Uterus (tissue), 4 donors: Measurements from ENCODE around the gene HEXA. TPM values are rescaled to one million over a fixed set of nuclear protein-coding genes. Genes with fewer than 3 reads are reported as not detected.

Source experiments
- DNase-seq, 2 donors: peaks; one replicate each; pipeline ENCODE4 v3.0.0-alpha.2; 2019 to 2020
- H3K27ac ChIP-seq, 2 donors: fragments of 200-600 bp; sonication (generic); 1 replicate in 1 of 2; 2 replicates in 1 of 2; pipeline ENCODE4 v1.5.1; 2016 to 2018
- H3K27me3 ChIP-seq, 2 donors: fragments of 200-600 bp; sonication (generic); one replicate each; pipeline ENCODE4 v1.5.1; 2018 to 2019; ENCODE audit warnings: control low read depth in 1 of 2
- H3K36me3 ChIP-seq, 2 donors: fragments of 200-600 bp; sonication (generic); one replicate each; pipeline ENCODE4 v1.5.1; 2019; ENCODE audit warnings: control low read depth in 1 of 2
- H3K4me1 ChIP-seq, 2 donors: fragments of 200-600 bp; sonication (generic); one replicate each; pipeline ENCODE4 v1.5.1; 2018 to 2019; ENCODE audit warnings: control low read depth in 1 of 2
- H3K4me3 ChIP-seq, 2 donors: fragments of 200-600 bp; sonication (generic); 1 replicate in 1 of 2; 2 replicates in 1 of 2; pipeline ENCODE4 v1.5.1; 2018 to 2019; ENCODE audit warnings: mild to moderate bottlenecking in 1 of 2
- H3K9me3 ChIP-seq, 2 donors: fragments of 200-600 bp; sonication (generic); one replicate each; pipeline ENCODE4 v1.5.1; 2019; ENCODE audit warnings: control low read depth in 1 of 2
- CTCF ChIP-seq, 4 experiments: fragments of 200-600 bp in 2 of 4; fragments of 450-650 bp in 2 of 4; sonication (generic) in 2 of 4; IDR thresholded peaks; one replicate each; pipeline ENCODE4 v1.5.1; 2016 to 2019; ENCODE audit warnings: antibody characterized with exemption in 4 of 4, mild to moderate bottlenecking in 2 of 4, moderate library complexity in 1 of 4
- POLR2A ChIP-seq, 2 donors: fragments of 450-650 bp; IDR thresholded peaks; one replicate each; pipeline ENCODE4 v1.6.1; 2016; ENCODE audit warnings: antibody characterized with exemption in 2 of 2, mild to moderate bottlenecking in 1 of 2, moderate library complexity in 1 of 2
- intact Hi-C: fragments of 100-400 bp; cut with DNase I; formaldehyde crosslinking; loops from one replicate; pipeline ENCODE4 v1.15.1; 2023; ENCODE audit warnings: low total_unique reads
- total RNA-seq, 4 donors: library from RNA; depleted of rRNA in 3 of 4; stranded (reverse); fragments of >200 nt in 3 of 4; gene quantifications; one replicate each; pipeline versions ENCODE4 v1.1.0 to v1.2.4, GENCODE V29; 2014 to 2023
- donor health status: DM: yes; HTN: yes; CAD: no.

Gene HEXA
- total RNA-seq, 4 donors from 2014 or later: 14.9 to 86.0 (median 52.9) TPM

- Histone ChIP-seq H3K9me3 (no peaks in the 10 kb centered on the region), H3K4me3 (no peak overlapping the region), H3K27me3 (no peaks in the 10 kb centered on the region), H3K4me1 (peaks cover 0 to 11% of the 10 kb centered on the region in 2 donors), H3K27ac (no peak overlapping the region), H3K36me3 (no peaks in the 10 kb centered on the region)
- no peak for DNase-seq
- no peak for TF ChIP-seq CTCF (IDR thresholded peaks at IDR 0.05)
- no peak for TF ChIP-seq POLR2A (IDR thresholded peaks at IDR 0.05)
- intact Hi-C loops: no loop called here
Observed at GRCh38 chr15:72354496-72354895, 21.3 kb downstream of the HEXA start.

- Histone ChIP-seq H3K4me3 (no peak overlapping the region), H3K9me3 (no peaks in the 10 kb centered on the region), H3K27ac (no peak overlapping the region), H3K27me3 (no peaks in the 10 kb centered on the region), H3K36me3 (no peaks in the 10 kb centered on the region), H3K4me1 (peaks cover 0 to 5% of the 10 kb centered on the region in 2 donors)
- TF ChIP-seq POLR2A (IDR thresholded peaks at IDR 0.05) (no peak), CTCF (IDR thresholded peaks at IDR 0.05) (no peak)
- no peak for DNase-seq
- intact Hi-C loops: no loop called here
Observed at GRCh38 chr15:72353266-72353665, 22.5 kb downstream of the HEXA start.

DNA sequence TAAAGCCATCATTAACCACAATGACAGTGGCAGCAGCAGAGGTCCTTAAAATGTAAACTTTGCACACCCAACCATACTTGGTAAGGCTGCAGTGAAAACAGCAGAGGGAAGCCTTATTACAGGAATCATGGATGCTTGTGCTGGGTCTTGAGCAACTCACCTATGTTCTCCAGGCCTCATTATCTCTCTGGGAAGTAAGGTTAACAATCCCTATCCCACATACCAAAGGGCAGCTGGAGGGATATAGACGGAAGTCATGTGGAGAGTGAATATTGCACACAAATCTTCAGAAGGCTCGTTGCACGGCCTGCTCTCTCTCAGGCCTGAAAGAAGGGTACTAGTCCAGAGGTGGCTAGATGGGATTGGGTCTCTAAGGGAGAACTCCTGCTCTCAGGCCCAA is 30.0 kb downstream of the HEXA start:
- intact Hi-C loops: no loop called here
- H3K27me3 ChIP-seq: no peaks in the 10 kb centered on the region
- DNase-seq: no peak
- H3K4me3 ChIP-seq: no peak overlapping the region
- H3K36me3 ChIP-seq: peaks cover 0 to 4% of the 10 kb centered on the region in 2 donors
- H3K4me1 ChIP-seq: no peaks in the 10 kb centered on the region
- TF ChIP-seq POLR2A (IDR thresholded peaks at IDR 0.05) (no peak), CTCF (IDR thresholded peaks at IDR 0.05) (no peak)
- no peak overlapping the region for H3K27ac ChIP-seq
- no peaks in the 10 kb centered on the region for H3K9me3 ChIP-seq

DNA sequence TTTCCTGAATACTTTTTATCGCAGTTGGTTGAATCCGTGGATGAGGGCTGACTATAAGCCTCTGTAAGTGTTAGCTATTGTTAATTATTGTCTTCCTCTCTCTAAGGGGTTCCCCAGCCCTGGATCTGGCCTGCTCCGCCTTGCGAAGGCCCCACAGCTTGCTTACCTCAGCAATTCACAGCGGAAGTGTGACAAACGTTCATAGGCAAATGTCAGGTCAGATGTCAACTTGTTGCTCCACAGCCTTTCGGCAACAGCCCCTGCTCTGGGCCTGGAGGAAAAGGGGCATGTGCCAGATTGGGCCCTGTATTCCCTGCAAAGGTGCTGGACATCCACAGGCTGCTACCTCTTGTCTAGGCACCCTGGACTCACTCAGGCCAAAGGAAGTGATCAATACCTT is 30.5 kb downstream of the HEXA start:
- intact Hi-C loops: no loop called here
- Histone ChIP-seq H3K27me3 (no peaks in the 10 kb centered on the region), H3K4me3 (no peak overlapping the region), H3K36me3 (peaks cover 0 to 4% of the 10 kb centered on the region in 2 donors), H3K27ac (no peak overlapping the region), H3K9me3 (no peaks in the 10 kb centered on the region), H3K4me1 (no peaks in the 10 kb centered on the region)
- no peak for TF ChIP-seq POLR2A (IDR thresholded peaks at IDR 0.05)
- no peak for TF ChIP-seq CTCF (IDR thresholded peaks at IDR 0.05)
- no peak for DNase-seq

GRCh38 chr15:72344602-72345001 is 31.2 kb downstream of the HEXA start:
- Histone ChIP-seq H3K27me3 (no peaks in the 10 kb centered on the region), H3K27ac (no peak overlapping the region), H3K4me1 (no peaks in the 10 kb centered on the region), H3K9me3 (no peaks in the 10 kb centered on the region), H3K36me3 (peaks cover 0 to 4% of the 10 kb centered on the region in 2 donors), H3K4me3 (no peak overlapping the region)
- TF ChIP-seq POLR2A (IDR thresholded peaks at IDR 0.05) (no peak), CTCF (IDR thresholded peaks at IDR 0.05) (no peak)
- intact Hi-C loops: no loop called here
- no peak for DNase-seq
